Psoas muscle (tissue), 8 donors: ENCODE data around the gene TMEM255B. TPM values are rescaled to one million over a fixed set of nuclear protein-coding genes. Genes with fewer than 3 reads are reported as not detected.
A peak's percentile ranks its signal among the peaks of the same experiment; 100 is the strongest.
"Not testable (repeated sequence)": the region's sequence is repeated elsewhere in the genome, so short reads cannot be mapped to it uniquely, and the experiment has no call there.

ENCODE experiments used
- ATAC-seq, 4 donors: fragments of 200-7000 bp; cut with Tn5 transposase; one replicate each; pipeline ENCODE4 v1.9.1; 2020; ENCODE audit warnings: moderate library complexity in 3 of 4, mild to moderate bottlenecking in 2 of 4
- DNase-seq, 2 donors: peaks; one replicate each; pipeline ENCODE4 v3.0.0-alpha.2; 2020
- H3K27ac ChIP-seq: fragments of 200-600 bp; one replicate; pipeline ENCODE4 v1.8.0; 2022
- H3K27me3 ChIP-seq, 3 donors: fragments of 200-600 bp in 1 of 3; one replicate each; pipeline versions ENCODE4 v1.6.1 to v1.8.0; 2013 to 2022; ENCODE audit warnings: low read length in 2 of 3, mild to moderate bottlenecking in 2 of 3, moderate library complexity in 1 of 3; ENCODE audit not compliant: insufficient read depth in 3 of 3
- H3K36me3 ChIP-seq, 2 donors: fragments of 200-600 bp in 1 of 2; one replicate each; pipeline versions ENCODE4 v1.6.1 to v1.8.0; 2013 to 2022; ENCODE audit warnings: low read depth in 1 of 2, mild to moderate bottlenecking in 1 of 2, moderate library complexity in 1 of 2; ENCODE audit not compliant: insufficient read depth in 1 of 2
- H3K4me1 ChIP-seq: fragments of 200-600 bp; one replicate; pipeline ENCODE4 v1.8.0; 2022
- H3K4me3 ChIP-seq: fragments of 200-600 bp; one replicate; pipeline ENCODE4 v1.8.0; 2022; ENCODE audit warnings: mild to moderate bottlenecking
- H3K9me3 ChIP-seq: fragments of 200-600 bp; one replicate; pipeline ENCODE4 v1.8.0; 2022
- WGBS, 3 donors: extraction: QIAGEN DNeasy Blood & Tissue Kit; methylation state at CpG; one replicate each; pipeline versions ENCODE4 v1.1.6 to v1.1.7; 2013; 5-methylcytosine and 5-hydroxymethylcytosine counted together
- intact Hi-C, 2 donors: fragments of 100-400 bp; cut with DNase I; formaldehyde crosslinking; loops; one replicate each; pipeline versions ENCODE4 v1.11.0 to v1.14.2; 2022
- polyA plus RNA-seq, 3 donors: library from polyadenylated mRNA; stranded (reverse); fragments of 200-250 nt; gene quantifications; one replicate each; pipeline ENCODE4 v1.2.3, GENCODE V29; 2013
- total RNA-seq, 4 donors: library from RNA; stranded (reverse); fragmentation: NEBNext Ultra II Directional in 2 of 4; extraction: Animal tissue kit (Norgen Biotek cat#: 25700) in 2 of 4; gene quantifications; one replicate each; pipeline versions ENCODE4 v1.2.1 to v1.2.4, GENCODE V29; 2021 to 2023
- TF ChIP-seq, protein P1 (sequence below): fragments of 200-600 bp; IDR thresholded peaks from one replicate; pipeline ENCODE4 v1.8.0; 2022; ENCODE audit warnings: antibody characterized with exemption
- donor health status: healthy with polysubstance abuse.
- donor health status: DM: no; HTN: no; CAD: no; lungs with moderate emphysema.
- donor health status: Bipolar disorder and iron deficiency.
- donor health status: healthy.
- donor health status: DM: yes; HTN: yes; CAD: no.
- donor health status: DM: no; HTN: no; CAD: no.
- donor health status: DM: no; HTN: no; CAD: no.
- donor health status: DM: yes; HTN: yes; CAD: no.

The TMEM255B gene
- total and polyA plus RNA-seq, 7 donors: 0.45 to 5.1 (median 2.1) TPM

DNA sequence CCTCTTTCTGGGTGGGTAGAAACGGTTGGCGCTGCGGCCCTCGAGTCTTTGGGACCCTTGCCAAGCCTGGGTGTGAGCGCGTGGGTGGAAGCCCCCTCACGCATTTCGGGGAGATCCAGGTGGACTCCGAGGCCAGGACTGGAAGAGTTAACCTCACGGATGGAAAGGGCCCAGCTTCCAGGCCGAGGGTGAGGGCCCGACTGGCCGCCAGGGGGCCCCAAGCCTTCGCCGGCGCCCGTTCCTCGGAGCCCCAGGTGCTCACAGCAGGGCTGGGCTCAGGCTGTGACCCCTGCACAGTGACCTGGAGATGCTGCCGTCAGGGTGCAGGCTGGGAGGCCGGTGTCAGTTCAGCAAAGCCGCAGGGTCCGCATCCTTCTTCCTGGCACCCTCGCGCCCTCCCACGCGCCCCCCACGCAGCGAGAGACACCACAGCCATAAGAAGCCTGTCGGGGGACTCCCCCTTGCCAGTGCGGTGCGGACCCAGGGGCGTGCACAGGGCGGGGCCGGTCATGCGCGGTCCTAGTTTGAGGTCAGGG, 34.2 kb upstream of the TMEM255B start:
- Histone ChIP-seq H3K27me3 (peaks cover 0 to 7% (median 2%) of the 10 kb centered on the region in 3 donors), H3K4me1 (peaks cover 4% of the 10 kb centered on the region), H3K9me3 (no peaks in the 10 kb centered on the region), H3K27ac (peak overlapping the region; percentile 30), H3K4me3 (peak overlapping the region; percentile 67), H3K36me3 (no peaks in the 10 kb centered on the region)
- WGBS, 3 donors: 2% methylated on average over 32 to 36 of the region's 36 CpGs
- DNase-seq (peak; percentile 76 to 87), ATAC-seq (peak; percentile 83 to 93 (median 84))
- intact Hi-C loops: no loop called here
- TF ChIP-seq, protein P1, sequence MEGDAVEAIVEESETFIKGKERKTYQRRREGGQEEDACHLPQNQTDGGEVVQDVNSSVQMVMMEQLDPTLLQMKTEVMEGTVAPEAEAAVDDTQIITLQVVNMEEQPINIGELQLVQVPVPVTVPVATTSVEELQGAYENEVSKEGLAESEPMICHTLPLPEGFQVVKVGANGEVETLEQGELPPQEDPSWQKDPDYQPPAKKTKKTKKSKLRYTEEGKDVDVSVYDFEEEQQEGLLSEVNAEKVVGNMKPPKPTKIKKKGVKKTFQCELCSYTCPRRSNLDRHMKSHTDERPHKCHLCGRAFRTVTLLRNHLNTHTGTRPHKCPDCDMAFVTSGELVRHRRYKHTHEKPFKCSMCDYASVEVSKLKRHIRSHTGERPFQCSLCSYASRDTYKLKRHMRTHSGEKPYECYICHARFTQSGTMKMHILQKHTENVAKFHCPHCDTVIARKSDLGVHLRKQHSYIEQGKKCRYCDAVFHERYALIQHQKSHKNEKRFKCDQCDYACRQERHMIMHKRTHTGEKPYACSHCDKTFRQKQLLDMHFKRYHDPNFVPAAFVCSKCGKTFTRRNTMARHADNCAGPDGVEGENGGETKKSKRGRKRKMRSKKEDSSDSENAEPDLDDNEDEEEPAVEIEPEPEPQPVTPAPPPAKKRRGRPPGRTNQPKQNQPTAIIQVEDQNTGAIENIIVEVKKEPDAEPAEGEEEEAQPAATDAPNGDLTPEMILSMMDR: peak; percentile 65

DNA sequence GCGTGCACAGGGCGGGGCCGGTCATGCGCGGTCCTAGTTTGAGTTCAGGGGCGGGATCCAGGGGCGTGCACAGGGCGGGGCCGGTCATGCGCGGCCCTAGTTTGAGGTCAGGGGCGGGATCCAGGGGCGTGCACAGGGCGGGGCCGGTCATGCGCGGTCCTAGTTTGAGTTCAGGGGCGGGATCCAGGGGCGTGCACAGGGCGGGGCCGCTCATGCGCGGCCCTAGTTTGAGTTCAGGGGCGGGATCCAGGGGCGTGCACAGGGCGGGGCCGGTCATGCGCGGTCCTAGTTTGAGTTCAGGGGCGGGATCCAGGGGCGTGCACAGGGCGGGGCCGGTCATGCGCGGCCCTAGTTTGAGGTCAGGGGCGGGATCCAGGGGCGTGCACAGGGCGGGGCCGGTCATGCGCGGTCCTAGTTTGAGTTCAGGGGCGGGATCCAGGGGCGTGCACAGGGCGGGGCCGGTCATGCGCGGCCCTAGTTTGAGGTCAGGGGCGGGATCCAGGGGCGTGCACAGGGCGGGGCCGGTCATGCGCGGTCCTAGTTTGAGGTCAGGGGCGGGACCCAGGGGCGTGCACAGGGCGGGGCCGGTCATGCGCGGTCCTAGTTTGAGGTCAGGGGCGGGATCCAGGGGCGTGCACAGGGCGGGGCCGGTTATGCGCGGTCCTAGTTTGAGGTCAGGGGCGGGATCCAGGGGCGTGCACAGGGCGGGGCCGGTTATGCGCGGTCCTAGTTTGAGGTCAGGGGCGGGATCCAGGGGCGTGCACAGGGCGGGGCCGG, 33.5 kb upstream of the TMEM255B start:
- H3K36me3 ChIP-seq, intact Hi-C loops, ATAC-seq, H3K9me3 ChIP-seq, H3K4me1 ChIP-seq: not testable (repeated sequence)
- peaks cover 0 to 11% (median 2%) of the 10 kb centered on the region in 3 donors for H3K27me3 ChIP-seq
- H3K4me3 ChIP-seq: peak overlapping the region; percentile 67
- WGBS, 3 donors: 0 to 1% methylated on average over 3 to 41 of the region's 75 CpGs; no CpG with 5 or more reads in 1 of the 3 donors
- peak in 1 of 2 donors; percentile 50 for DNase-seq
- peak overlapping the region; percentile 30 for H3K27ac ChIP-seq

DNA sequence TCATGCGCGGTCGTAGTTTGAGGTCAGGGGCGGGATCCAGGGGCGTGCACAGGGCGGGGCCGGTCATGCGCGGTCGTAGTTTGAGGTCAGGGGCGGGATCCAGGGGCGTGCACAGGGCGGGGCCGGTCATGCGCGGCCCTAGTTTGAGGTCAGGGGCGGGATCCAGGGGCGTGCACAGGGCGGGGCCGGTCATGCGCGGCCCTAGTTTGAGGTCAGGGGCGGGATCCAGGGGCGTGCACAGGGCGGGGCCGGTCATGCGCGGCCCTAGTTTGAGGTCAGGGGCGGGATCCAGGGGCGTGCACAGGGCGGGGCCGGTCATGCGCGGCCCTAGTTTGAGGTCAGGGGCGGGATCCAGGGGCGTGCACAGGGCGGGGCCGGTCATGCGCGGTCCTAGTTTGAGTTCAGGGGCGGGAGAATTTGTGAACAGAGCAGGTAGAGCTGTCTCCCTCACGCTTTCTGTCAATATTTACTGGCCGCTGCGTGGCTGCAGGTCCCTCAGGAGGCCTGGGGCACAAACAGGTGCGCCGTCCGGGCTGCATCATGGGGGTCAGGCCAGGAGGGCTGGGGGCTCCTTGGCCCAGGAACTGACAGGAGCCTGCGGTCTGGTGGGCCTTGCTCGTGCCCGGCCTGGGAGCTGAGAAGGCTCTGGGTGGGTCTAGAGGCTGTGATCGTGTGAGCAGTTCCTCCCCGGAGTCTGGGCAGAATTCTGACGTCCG, 32.8 kb upstream of the TMEM255B start:
- H3K36me3 ChIP-seq, H3K4me1 ChIP-seq, H3K9me3 ChIP-seq, DNase-seq, intact Hi-C loops: not testable (repeated sequence)
- H3K4me3 ChIP-seq: peak overlapping the region; percentile 62
- peak overlapping the region; percentile 55 for H3K27ac ChIP-seq
- H3K27me3 ChIP-seq: peaks cover 0 to 18% (median 2%) of the 10 kb centered on the region in 3 donors
- ATAC-seq: peak in 2 of 4 donors; percentile 25 to 43
- WGBS, 3 donors: 24 to 47% (median 30%) methylated on average over 19 to 34 of the region's 54 CpGs

DNA sequence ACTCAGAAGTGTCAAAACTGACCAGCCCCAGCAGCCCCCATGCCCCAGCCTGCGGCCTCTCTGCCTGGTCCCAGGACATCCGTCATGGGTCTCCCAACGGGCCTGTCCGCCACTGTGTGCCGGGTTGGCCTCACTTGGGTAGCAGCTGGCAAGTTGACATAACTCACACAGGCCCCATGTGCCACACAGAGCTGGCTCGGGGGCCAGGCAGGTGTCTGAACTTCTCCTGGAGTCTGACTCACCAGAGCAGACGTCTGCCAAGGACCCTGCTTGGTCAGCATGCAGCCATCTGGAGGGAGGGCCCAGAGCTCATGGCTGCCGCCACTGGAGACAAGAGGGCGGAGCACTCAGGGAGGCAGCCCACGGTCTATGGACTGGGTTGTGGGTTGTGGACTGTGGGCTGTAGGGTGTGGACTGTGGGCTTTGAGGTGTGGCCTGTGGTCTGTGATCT, 32.0 kb upstream of the TMEM255B start:
- H3K4me1 ChIP-seq: peaks cover 4% of the 10 kb centered on the region
- peaks cover 0 to 25% (median 2%) of the 10 kb centered on the region in 3 donors for H3K27me3 ChIP-seq
- ATAC-seq (peak; percentile 24 to 58 (median 41)), DNase-seq (peak in 1 of 2 donors; percentile 37)
- TF ChIP-seq, protein P1: no peak
- WGBS, 3 donors: 51 to 57% (median 52%) methylated on average over 10 of the region's 10 CpGs
- H3K36me3 ChIP-seq: no peaks in the 10 kb centered on the region
- H3K9me3 ChIP-seq: no peaks in the 10 kb centered on the region
- intact Hi-C loops: no loop called here
- H3K27ac ChIP-seq: no peak overlapping the region
- H3K4me3 ChIP-seq: no peak overlapping the region

DNA sequence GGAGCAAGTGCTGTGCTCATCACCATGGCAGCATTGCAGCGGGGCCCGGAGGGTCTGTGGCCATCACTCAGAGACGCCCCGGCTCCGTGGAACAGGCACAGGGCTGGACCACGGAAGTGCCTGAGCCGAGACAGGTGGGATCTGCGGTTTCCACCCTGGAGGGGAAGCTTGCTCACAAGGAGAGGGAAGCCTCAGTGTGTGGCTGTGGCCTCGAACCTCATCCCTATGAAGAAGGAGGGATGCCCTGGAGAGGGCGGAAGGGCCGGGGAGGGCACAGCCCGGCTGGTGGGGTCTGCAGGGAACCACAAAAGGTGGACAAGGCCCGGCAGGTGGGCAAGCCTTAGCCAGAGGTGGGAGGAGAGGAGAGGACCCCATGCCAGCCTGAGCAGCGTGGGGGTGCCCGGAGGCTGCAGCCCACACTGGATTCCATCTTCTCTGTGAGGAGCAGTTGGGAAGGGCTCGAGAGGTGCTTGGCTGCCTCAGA, 30.4 kb upstream of the TMEM255B start:
- TF ChIP-seq, protein P1: no peak
- ATAC-seq (no peak), DNase-seq (no peak)
- H3K27me3 ChIP-seq: peaks cover 0 to 25% (median 2%) of the 10 kb centered on the region in 3 donors
- H3K36me3 ChIP-seq: no peaks in the 10 kb centered on the region
- H3K4me1 ChIP-seq: peaks cover 4% of the 10 kb centered on the region
- intact Hi-C loops: no loop called here
- no peak overlapping the region for H3K4me3 ChIP-seq
- H3K27ac ChIP-seq: no peak overlapping the region
- 90% methylated on average over 15 to 16 of the region's 16 CpGs for WGBS, 3 donors
- H3K9me3 ChIP-seq: no peaks in the 10 kb centered on the region
